HCEC 1CT (cell line): ENCODE measurements around the gene TMEM178B.
"Not testable (repeated sequence)": the region's sequence is repeated elsewhere in the genome, so short reads cannot be mapped to it uniquely, and the experiment has no call there.

Experiments
- DNase-seq: peaks from one replicate; pipeline ENCODE4 v3.0.0-alpha.2; 2017

Gene TMEM178B

GRCh38 chr7:141185369-141185967 is 111.6 kb downstream of the TMEM178B start:
- no peak for DNase-seq

GRCh38 chr7:141189231-141189630 is 115.4 kb downstream of the TMEM178B start:
- no peak for DNase-seq

- no peak for DNase-seq
Observed at GRCh38 chr7:141190495-141190894, 116.6 kb downstream of the TMEM178B start.

- DNase-seq, result no peak
Observed at GRCh38 chr7:141191277-141191676, 117.4 kb downstream of the TMEM178B start.

DNA sequence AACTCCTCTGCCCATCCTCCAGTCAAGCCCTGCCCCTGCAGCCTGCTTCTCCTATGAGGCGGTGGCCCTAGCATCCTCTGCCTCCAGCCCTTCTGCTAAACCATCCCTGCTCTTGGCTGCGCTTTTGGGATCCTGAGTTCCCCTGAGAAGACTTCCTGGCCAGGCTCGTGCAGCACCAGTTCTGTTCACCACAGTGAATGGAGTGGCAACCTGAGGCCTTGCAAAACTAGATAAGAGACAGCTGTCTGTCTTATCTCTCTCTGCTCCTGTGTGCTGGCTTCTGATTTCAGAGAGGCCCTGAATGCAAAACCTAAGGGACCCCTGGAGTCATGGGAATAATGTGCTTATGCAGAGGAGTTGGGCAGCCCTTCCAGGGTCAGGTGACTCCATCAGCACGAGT is 119.2 kb downstream of the TMEM178B start:
- no peak for DNase-seq

DNA sequence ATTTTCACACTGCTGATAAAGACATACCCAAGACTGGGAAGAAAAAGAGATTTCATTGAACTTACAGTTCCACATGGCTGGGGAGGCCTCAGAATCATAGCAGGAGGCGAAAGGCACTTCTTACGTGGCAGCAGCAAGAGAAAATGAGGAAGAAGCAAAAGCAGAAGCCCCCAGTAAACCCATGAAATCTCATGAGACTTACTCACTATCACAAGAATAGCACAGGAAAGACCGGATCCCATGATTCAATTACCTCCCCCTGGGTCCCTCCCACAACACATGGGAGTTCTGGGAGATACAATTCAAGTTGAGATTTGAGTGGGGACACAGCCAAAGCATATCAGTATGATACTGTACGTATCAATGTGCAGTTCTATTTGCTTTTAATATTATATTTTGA is 121.9 kb downstream of the TMEM178B start:
- DNase-seq, result not testable (repeated sequence)

GRCh38 chr7:141198194-141198958 is 124.5 kb downstream of the TMEM178B start:
- no peak for DNase-seq

- no peak for DNase-seq
Observed at GRCh38 chr7:141200191-141201108, 126.6 kb downstream of the TMEM178B start.

GRCh38 chr7:141201145-141201885 is 127.5 kb downstream of the TMEM178B start:
- DNase-seq, result no peak

DNA sequence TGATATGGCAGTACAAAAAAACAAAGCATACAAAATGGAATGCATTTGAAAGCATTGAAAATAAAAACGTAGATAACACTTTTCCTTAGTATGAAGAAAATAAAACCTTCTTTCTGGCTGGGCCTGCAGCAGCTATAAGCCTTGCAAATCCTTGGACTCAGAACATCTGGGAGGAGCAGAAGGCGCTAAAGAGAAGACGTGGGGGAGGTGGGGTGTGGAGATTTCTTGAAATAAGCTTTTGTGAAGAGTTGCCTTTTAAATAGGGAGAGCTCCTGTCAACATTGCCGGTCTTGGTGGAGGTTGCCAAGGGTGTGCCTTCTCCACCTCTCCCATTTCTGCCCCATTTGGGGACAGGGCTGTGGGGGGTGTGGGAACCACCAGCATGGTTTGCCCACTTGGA is 128.7 kb downstream of the TMEM178B start:
- DNase-seq, result no peak

DNA sequence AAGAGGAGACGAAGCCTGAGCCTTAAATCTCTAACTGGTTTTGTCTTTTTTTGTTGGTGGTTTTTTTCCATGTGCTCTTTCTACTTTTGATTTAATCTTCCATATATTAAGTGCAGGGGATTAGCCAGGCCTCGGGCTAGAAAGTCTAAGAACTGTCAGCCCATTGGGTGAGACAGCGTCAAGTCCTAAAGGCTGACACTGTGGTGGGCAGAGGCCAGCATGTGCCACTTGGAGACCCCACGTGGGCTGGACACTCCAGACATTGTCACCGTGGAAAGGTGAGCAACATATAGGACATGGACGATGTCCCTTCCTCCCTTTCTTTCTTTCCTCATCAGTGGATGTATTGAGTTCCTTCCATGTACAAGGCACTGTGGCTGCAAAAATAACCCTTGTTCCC is 129.3 kb downstream of the TMEM178B start:
- no peak for DNase-seq

- no peak for DNase-seq
Observed at GRCh38 chr7:141203586-141203985, 129.7 kb downstream of the TMEM178B start.

- DNase-seq, result no peak
Observed at GRCh38 chr7:141207661-141208060, 133.8 kb downstream of the TMEM178B start.

- no peak for DNase-seq
Observed at GRCh38 chr7:141208539-141208938, 134.7 kb downstream of the TMEM178B start.

- DNase-seq, result peak; percentile 11
Observed at GRCh38 chr7:141209454-141209853, 135.6 kb downstream of the TMEM178B start.

DNA sequence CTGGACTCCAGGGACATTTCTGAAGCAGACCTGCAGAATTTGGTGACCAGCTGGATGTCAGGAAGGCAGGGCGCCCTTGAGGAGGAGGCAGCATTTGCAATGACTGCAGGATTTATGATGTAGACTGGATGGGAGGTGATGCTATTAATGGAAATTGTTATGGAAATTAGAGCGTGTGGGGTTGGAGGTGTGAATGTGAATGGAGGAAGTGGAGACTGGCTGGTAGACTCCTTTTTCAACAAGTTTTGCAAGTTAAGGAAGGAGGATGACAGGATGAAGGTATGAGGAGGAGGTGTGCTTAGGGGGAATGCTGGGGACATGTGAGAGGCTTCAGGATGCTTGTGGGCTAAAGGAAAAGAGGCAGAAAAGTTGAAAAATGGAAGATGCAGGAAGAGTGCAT is 137.0 kb downstream of the TMEM178B start:
- no peak for DNase-seq

- DNase-seq, result no peak
Observed at GRCh38 chr7:141213226-141213625, 139.4 kb downstream of the TMEM178B start.

DNA sequence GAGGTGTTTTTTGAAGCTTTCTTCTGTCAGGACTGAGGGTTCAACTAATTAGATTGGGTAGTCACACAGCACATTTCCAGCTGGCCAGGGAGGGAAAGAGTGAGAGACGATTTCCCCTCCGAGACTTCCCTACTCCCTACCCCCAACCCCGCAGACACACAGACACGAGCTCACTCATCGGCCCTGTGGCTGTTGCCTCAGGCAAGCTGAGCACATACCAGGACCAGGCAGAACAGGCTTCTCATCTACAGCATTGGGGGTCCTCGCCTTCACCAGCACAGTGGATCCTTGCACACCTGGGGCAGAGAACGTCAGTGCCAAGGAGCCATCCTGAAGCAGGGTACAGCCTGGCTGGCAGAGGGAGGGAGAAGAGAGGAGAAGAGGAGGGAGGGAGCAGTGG is 144.1 kb downstream of the TMEM178B start:
- no peak for DNase-seq

DNA sequence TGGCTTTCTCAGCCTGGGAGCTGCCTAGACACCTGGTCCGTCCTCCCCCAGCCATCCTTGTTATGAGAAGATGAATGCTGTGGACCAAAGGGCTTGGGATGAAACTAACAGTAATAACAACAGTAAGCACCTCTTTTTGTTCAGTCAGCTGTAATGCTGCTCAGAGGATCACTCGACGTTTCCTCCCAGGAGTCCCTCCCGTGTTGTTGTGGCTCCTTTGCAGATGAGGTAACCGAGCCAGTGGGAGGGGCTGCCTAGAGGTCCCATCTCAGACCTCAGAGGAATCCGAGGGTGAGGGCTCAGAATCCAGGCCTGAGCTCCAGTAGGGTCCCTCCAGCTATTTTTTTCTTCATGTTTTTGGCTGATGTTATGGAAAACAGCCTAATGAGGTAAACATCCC is 145.1 kb downstream of the TMEM178B start:
- DNase-seq, result no peak

DNA sequence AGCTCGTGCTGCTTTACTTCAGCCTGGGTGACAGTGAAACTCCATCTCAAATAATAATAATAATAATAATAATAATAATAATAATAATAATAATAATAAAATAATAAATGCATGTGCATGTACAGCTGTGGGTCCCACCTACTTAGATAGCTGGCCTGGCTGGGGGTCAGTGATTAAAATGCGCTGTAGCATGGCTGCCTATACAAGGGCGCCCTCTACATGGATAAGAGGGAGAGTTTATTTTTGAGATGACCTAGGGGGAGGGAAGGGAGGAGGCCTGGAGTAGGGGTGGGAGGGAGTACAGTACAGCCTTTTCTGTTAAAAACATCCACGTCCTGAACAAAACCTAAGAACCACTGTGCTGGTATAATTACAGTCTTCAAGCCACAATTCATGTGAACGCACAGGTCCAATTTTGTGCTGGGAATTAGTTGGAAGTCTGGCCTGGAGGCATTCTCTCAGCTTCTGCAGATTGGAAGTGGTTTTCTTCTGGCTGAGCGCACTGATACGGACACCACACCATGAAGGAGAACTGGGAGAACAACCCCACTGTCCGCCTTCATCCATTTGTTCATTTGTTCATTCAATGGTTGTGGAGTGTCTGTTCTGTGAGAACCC is 146.5 kb downstream of the TMEM178B start:
- DNase-seq, result peak; percentile 9

- DNase-seq, result no peak
Observed at GRCh38 chr7:141221007-141221612, 147.2 kb downstream of the TMEM178B start.
